SK-N-SH treated with all-trans-retinoic acid at 6 μM for 48 hours (cell line): Measurements from ENCODE around the gene TNIP3.

Experiments
- ATAC-seq: fragments of 200-7000 bp; cut with Tn5 transposase; 3 replicates; pipeline ENCODE4 v1.9.1; 2020; ENCODE audit warnings: mild to moderate bottlenecking, moderate library complexity
- ARNTL ChIP-seq: fragments of 450-650 bp; formaldehyde crosslinking; IDR thresholded peaks from 2 replicates; pipeline ENCODE4 v1.5.0; 2020; ENCODE audit warnings: low read depth, mild to moderate bottlenecking, moderate library complexity, borderline replicate concordance
- BACH2 ChIP-seq: fragments of 250-450 bp; sonication (Bioruptor Pico); IDR thresholded peaks from 2 replicates; pipeline ENCODE4 v1.9.0; 2021; ENCODE audit warnings: mild to moderate bottlenecking, borderline replicate concordance
- CSDC2 ChIP-seq: fragments of 250-450 bp; sonication (Bioruptor Pico); IDR thresholded peaks from 2 replicates; pipeline ENCODE4 v1.5.0; 2020; ENCODE audit warnings: mild to moderate bottlenecking, moderate library complexity
- CSRNP3 ChIP-seq: fragments of 250-450 bp; sonication (Bioruptor Pico); IDR thresholded peaks from 2 replicates; pipeline ENCODE4 v1.5.1; 2021; ENCODE audit warnings: mild to moderate bottlenecking, moderate library complexity
- ESRRG ChIP-seq: fragments of 250-450 bp; sonication (Bioruptor Pico); IDR thresholded peaks from 2 replicates; pipeline ENCODE4 v1.6.1; 2021; ENCODE audit warnings: mild to moderate bottlenecking
- GLIS3 ChIP-seq: fragments of 250-450 bp; sonication (Bioruptor Pico); IDR thresholded peaks from 2 replicates; pipeline ENCODE4 v1.5.0; 2020; ENCODE audit warnings: mild to moderate bottlenecking, moderate library complexity
- ISL1 ChIP-seq: fragments of 250-450 bp; sonication (Bioruptor Pico); IDR thresholded peaks from 2 replicates; pipeline ENCODE4 v2.1.2; 2022; ENCODE audit warnings: mild to moderate bottlenecking, moderate library complexity
- OSR1 ChIP-seq: fragments of 250-450 bp; sonication (Bioruptor Pico); IDR thresholded peaks from 2 replicates; pipeline ENCODE4 v1.8.0; 2022; ENCODE audit warnings: moderate library complexity, mild to moderate bottlenecking, inconsistent platforms
- PPARA ChIP-seq: fragments of 250-450 bp; sonication (Bioruptor Pico); IDR thresholded peaks from 2 replicates; pipeline ENCODE4 v1.5.0; 2020; ENCODE audit warnings: mild to moderate bottlenecking, borderline replicate concordance
- SNAI2 ChIP-seq: fragments of 250-450 bp; sonication (Bioruptor Pico); IDR thresholded peaks from 2 replicates; pipeline ENCODE4 v1.5.0; 2020; ENCODE audit warnings: mild to moderate bottlenecking, moderate library complexity
- TCF4 ChIP-seq: fragments of 250-450 bp; sonication (Bioruptor Pico); IDR thresholded peaks from 2 replicates; pipeline ENCODE4 v1.8.0; 2021; ENCODE audit warnings: mild to moderate bottlenecking, moderate library complexity, borderline replicate concordance
- TOX ChIP-seq: fragments of 250-450 bp; sonication (Bioruptor Pico); IDR thresholded peaks from 2 replicates; pipeline ENCODE4 v1.8.0; 2021; ENCODE audit warnings: mild to moderate bottlenecking, moderate library complexity, borderline replicate concordance
- ZC3H10 ChIP-seq: fragments of 250-450 bp; sonication (Bioruptor Pico); IDR thresholded peaks from 2 replicates; pipeline ENCODE4 v1.5.1; 2021; ENCODE audit warnings: mild to moderate bottlenecking, moderate library complexity
- ZFP30 ChIP-seq: fragments of 450-650 bp; formaldehyde crosslinking; IDR thresholded peaks from 2 replicates; pipeline ENCODE4 v1.5.0; 2022; ENCODE audit warnings: mild to moderate bottlenecking, moderate library complexity
- ZNF565 ChIP-seq: fragments of 450-650 bp; formaldehyde crosslinking; conservative IDR thresholded peaks from 2 replicates; pipeline ENCODE4 v1.5.0; 2020; ENCODE audit warnings: low read depth, mild to moderate bottlenecking, moderate library complexity
- ZNF8 ChIP-seq: fragments of 450-650 bp; formaldehyde crosslinking; IDR thresholded peaks from 2 replicates; pipeline ENCODE4 v1.5.0; 2020; ENCODE audit warnings: mild to moderate bottlenecking, moderate library complexity
- TF ChIP-seq, protein P1 (sequence below): fragments of 250-450 bp; sonication (Bioruptor Pico); IDR thresholded peaks from 2 replicates; pipeline ENCODE4 v1.8.0; 2020; ENCODE audit warnings: mild to moderate bottlenecking, moderate library complexity, borderline replicate concordance
- TF ChIP-seq, protein P2 (sequence below): fragments of 250-450 bp; sonication (Bioruptor Pico); IDR thresholded peaks from 2 replicates; pipeline ENCODE4 v1.5.1; 2020; ENCODE audit warnings: low read depth, mild to moderate bottlenecking, moderate library complexity
- TF ChIP-seq, protein P3 (sequence below): fragments of 250-450 bp; sonication (Bioruptor Pico); IDR thresholded peaks from 2 replicates; pipeline ENCODE4 v1.8.0; 2021; ENCODE audit warnings: low read depth, mild to moderate bottlenecking, moderate library complexity, borderline replicate concordance

The TNIP3 gene

GRCh38 chr4:121168446-121169281 lies 4.5 kb upstream of the TNIP3 start:
- ATAC-seq: no peak
- no peak for TF ChIP-seq ZC3H10 (CRISPR knock-in tag)
- no peak for TF ChIP-seq ZNF8 (CRISPR knock-in tag)
- TF ChIP-seq ZFP30 (CRISPR knock-in tag): no peak
- TF ChIP-seq, protein P1, sequence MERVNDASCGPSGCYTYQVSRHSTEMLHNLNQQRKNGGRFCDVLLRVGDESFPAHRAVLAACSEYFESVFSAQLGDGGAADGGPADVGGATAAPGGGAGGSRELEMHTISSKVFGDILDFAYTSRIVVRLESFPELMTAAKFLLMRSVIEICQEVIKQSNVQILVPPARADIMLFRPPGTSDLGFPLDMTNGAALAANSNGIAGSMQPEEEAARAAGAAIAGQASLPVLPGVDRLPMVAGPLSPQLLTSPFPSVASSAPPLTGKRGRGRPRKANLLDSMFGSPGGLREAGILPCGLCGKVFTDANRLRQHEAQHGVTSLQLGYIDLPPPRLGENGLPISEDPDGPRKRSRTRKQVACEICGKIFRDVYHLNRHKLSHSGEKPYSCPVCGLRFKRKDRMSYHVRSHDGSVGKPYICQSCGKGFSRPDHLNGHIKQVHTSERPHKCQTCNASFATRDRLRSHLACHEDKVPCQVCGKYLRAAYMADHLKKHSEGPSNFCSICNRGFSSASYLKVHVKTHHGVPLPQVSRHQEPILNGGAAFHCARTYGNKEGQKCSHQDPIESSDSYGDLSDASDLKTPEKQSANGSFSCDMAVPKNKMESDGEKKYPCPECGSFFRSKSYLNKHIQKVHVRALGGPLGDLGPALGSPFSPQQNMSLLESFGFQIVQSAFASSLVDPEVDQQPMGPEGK (CRISPR knock-in tag): no peak
- TF ChIP-seq SNAI2 (CRISPR knock-in tag): no peak
- no peak for TF ChIP-seq ISL1 (CRISPR knock-in tag)

DNA sequence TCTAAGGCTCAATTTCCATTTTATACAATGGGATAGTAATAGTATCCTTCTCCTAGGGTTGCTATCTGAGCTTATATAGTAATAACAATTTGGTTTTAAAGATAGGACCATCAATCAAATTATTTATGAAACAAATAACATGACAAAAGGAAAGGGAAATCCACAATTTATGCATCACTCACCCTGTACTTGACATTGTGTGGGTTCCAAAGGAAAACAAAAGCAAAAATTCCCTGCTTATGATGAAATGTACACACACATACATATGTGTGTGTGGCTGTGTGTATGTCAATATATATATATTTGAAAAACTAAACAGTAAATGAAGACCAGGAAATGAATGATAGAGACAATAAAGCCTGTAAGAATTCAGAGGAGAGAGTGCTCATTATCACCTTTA lies 2.9 kb upstream of the TNIP3 start:
- no peak for ATAC-seq
- TF ChIP-seq ZNF565: no peak
- TF ChIP-seq PPARA: no peak

GRCh38 chr4:121165206-121165605 lies 1.1 kb upstream of the TNIP3 start:
- ATAC-seq: no peak
- TF ChIP-seq BACH2 (no peak), TCF4 (CRISPR knock-in tag) (no peak), CSDC2 (no peak), ZFP30 (CRISPR knock-in tag) (no peak), ZNF8 (CRISPR knock-in tag) (no peak)
- TF ChIP-seq, protein P2, sequence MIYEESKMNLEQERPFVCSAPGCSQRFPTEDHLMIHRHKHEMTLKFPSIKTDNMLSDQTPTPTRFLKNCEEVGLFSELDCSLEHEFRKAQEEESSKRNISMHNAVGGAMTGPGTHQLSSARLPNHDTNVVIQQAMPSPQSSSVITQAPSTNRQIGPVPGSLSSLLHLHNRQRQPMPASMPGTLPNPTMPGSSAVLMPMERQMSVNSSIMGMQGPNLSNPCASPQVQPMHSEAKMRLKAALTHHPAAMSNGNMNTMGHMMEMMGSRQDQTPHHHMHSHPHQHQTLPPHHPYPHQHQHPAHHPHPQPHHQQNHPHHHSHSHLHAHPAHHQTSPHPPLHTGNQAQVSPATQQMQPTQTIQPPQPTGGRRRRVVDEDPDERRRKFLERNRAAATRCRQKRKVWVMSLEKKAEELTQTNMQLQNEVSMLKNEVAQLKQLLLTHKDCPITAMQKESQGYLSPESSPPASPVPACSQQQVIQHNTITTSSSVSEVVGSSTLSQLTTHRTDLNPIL (CRISPR knock-in tag): no peak

- TF ChIP-seq ISL1 (CRISPR knock-in tag) (no peak), CSDC2 (no peak), GLIS3 (CRISPR knock-in tag) (no peak), ARNTL (CRISPR knock-in tag) (no peak)
- TF ChIP-seq, protein P3, sequence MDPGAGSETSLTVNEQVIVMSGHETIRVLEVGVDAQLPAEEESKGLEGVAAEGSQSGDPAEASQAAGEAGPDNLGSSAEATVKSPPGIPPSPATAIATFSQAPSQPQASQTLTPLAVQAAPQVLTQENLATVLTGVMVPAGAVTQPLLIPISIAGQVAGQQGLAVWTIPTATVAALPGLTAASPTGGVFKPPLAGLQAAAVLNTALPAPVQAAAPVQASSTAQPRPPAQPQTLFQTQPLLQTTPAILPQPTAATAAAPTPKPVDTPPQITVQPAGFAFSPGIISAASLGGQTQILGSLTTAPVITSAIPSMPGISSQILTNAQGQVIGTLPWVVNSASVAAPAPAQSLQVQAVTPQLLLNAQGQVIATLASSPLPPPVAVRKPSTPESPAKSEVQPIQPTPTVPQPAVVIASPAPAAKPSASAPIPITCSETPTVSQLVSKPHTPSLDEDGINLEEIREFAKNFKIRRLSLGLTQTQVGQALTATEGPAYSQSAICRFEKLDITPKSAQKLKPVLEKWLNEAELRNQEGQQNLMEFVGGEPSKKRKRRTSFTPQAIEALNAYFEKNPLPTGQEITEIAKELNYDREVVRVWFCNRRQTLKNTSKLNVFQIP: no peak
- ATAC-seq: peak; percentile 79
Measured at GRCh38 chr4:121156822-121157769, 7.0 kb downstream of the TNIP3 start.

GRCh38 chr4:121155893-121156292 lies 8.2 kb downstream of the TNIP3 start:
- peak; percentile 91 for ATAC-seq
- TF ChIP-seq TOX (CRISPR knock-in tag) (no peak), ISL1 (CRISPR knock-in tag) (no peak), CSDC2 (no peak), ESRRG (CRISPR knock-in tag) (no peak), ARNTL (CRISPR knock-in tag) (no peak), OSR1 (CRISPR knock-in tag) (no peak)

DNA sequence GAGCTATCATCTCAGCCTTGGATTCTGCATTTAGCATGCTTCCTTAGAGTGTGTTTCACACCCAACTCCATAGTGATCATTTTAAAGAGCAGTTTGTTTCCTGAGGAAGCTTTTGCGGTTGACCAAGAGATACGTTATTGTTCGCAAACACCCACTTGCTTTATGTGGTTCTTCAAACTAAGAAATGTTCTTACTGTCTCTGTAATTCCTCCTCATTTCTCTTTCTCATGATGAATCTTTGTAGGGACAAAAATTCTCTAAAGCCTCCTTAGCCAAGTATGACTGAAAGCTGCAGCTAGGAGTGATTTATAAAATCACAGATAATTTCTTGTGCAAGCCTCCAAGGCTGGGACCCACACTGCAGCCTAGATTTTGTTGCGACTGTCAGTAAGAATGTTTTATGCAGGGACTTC lies 10.0 kb downstream of the TNIP3 start:
- TF ChIP-seq ZNF565 (no peak), ISL1 (CRISPR knock-in tag) (no peak), TCF4 (CRISPR knock-in tag) (no peak), CSRNP3 (CRISPR knock-in tag) (no peak), OSR1 (CRISPR knock-in tag) (no peak), ZC3H10 (CRISPR knock-in tag) (no peak)
- TF ChIP-seq, protein P1 (CRISPR knock-in tag): no peak
- no peak for ATAC-seq
